Testis (tissue), 2 donors: Measurements from ENCODE around the gene IRAG1.

Experiments
- POLR2A ChIP-seq: fragments of 450-650 bp; IDR thresholded peaks from one replicate; pipeline ENCODE4 v1.6.1; 2017; ENCODE audit warnings: antibody characterized with exemption, mild to moderate bottlenecking, moderate library complexity
- TF ChIP-seq, protein P1 (sequence below), 3 experiments: fragments of 450-650 bp in 2 of 3; fragments of 200-600 bp in 1 of 3; sonication (generic) in 1 of 3; IDR thresholded peaks; one replicate each; pipeline ENCODE4 v1.5.1; 2016 to 2019; ENCODE audit warnings: antibody characterized with exemption in 3 of 3, mild to moderate bottlenecking in 2 of 3, moderate library complexity in 1 of 3

DNA sequence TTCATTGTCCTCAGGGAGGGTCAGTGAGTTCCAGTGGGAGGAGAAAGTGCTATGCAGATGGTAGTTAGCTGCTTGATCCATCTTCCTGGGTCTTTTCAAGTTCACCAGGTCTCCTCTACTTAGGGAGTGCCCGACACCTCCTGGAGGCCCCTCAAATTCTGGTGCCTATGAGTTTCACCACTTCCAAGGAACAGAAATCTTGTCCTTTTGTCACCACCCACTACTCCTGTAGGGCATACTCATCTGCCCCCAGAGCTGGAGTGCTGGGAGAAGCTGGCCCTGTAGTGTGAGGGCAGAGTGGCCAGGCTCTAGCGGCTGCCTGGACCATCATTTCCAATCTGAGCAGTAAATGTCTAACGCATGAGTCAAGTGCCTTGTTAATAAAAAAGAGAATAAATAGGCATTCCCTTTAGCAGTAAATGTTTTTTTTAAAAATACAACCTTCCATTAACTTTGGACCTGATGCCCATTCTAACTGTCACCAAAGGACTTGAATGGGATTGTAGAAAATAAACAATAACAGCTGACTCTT is 12.5 kb downstream of the IRAG1 start:
- TF ChIP-seq, protein P1, sequence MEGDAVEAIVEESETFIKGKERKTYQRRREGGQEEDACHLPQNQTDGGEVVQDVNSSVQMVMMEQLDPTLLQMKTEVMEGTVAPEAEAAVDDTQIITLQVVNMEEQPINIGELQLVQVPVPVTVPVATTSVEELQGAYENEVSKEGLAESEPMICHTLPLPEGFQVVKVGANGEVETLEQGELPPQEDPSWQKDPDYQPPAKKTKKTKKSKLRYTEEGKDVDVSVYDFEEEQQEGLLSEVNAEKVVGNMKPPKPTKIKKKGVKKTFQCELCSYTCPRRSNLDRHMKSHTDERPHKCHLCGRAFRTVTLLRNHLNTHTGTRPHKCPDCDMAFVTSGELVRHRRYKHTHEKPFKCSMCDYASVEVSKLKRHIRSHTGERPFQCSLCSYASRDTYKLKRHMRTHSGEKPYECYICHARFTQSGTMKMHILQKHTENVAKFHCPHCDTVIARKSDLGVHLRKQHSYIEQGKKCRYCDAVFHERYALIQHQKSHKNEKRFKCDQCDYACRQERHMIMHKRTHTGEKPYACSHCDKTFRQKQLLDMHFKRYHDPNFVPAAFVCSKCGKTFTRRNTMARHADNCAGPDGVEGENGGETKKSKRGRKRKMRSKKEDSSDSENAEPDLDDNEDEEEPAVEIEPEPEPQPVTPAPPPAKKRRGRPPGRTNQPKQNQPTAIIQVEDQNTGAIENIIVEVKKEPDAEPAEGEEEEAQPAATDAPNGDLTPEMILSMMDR (IDR thresholded peaks at IDR 0.05): no peak
- TF ChIP-seq POLR2A: no peak
